Upper lobe of left lung (tissue), 6 donors: ENCODE results near the gene CTNNB1. TPM values are rescaled to one million over a fixed set of nuclear protein-coding genes. Genes with fewer than 3 reads are reported as not detected.

Experiments used
- ATAC-seq, 2 donors: fragments of 200-7000 bp; cut with Tn5 transposase; one replicate each; pipeline ENCODE4 v1.9.1; 2022; ENCODE audit warnings: mild to moderate bottlenecking in 2 of 2, moderate library complexity in 2 of 2; ENCODE audit not compliant: low FRiP score in 2 of 2
- DNase-seq, 2 donors: peaks; one replicate each; pipeline ENCODE4 v3.0.0-alpha.2; 2019 to 2020
- H3K27ac ChIP-seq, 4 donors: fragments of 200-600 bp; sonication (generic); one replicate each; pipeline ENCODE4 v1.5.1; 2016 to 2019
- H3K27me3 ChIP-seq, 4 donors: fragments of 200-600 bp; sonication (generic); one replicate each; pipeline ENCODE4 v1.5.1; 2017 to 2019
- H3K36me3 ChIP-seq, 4 donors: fragments of 200-600 bp; sonication (generic); one replicate each; pipeline ENCODE4 v1.5.1; 2016 to 2019
- H3K4me1 ChIP-seq, 4 donors: fragments of 200-600 bp; sonication (generic); one replicate each; pipeline ENCODE4 v1.5.1; 2018 to 2019
- H3K4me3 ChIP-seq, 4 donors: fragments of 200-600 bp; sonication (generic); one replicate each; pipeline ENCODE4 v1.5.1; 2017 to 2019; ENCODE audit warnings: mild to moderate bottlenecking in 2 of 4, moderate library complexity in 1 of 4
- H3K9me3 ChIP-seq, 4 donors: fragments of 200-600 bp; sonication (generic); one replicate each; pipeline ENCODE4 v1.5.1; 2018 to 2019
- CTCF ChIP-seq, 6 experiments: fragments of 450-650 bp in 4 of 6; fragments of 200-600 bp in 2 of 6; sonication (generic) in 2 of 6; IDR thresholded peaks; one replicate each; pipeline ENCODE4 v1.5.1; 2016 to 2019; ENCODE audit warnings: antibody characterized with exemption in 6 of 6
- EP300 ChIP-seq, 4 donors: sonication (generic); formaldehyde crosslinking; IDR thresholded peaks; one replicate each; pipeline ENCODE4 v1.5.1; 2017; ENCODE audit warnings: antibody characterized with exemption in 4 of 4, control low read depth in 2 of 4
- POLR2A ChIP-seq, 4 donors: fragments of 450-650 bp; IDR thresholded peaks; one replicate each; pipeline ENCODE4 v1.5.1; 2016 to 2017; ENCODE audit warnings: antibody characterized with exemption in 4 of 4, mild to moderate bottlenecking in 2 of 4
- POLR2AphosphoS5 ChIP-seq, 2 donors: sonication (generic); formaldehyde crosslinking; IDR thresholded peaks; one replicate each; pipeline ENCODE4 v1.5.1; 2017; ENCODE audit warnings: antibody characterized with exemption in 2 of 2
- WGBS, 2 donors: methylation state at CpG; one replicate each; pipeline ENCODE4 v1.1.5; 2017 to 2018; 5-methylcytosine and 5-hydroxymethylcytosine counted together
- total RNA-seq, 6 donors: library from RNA; depleted of rRNA in 4 of 6; stranded (reverse); fragments of >200 nt in 4 of 6; gene quantifications; one replicate each; pipeline versions ENCODE4 v1.1.0 to v1.2.1, GENCODE V29; 2016 to 2021
- donor health status: DM: no; HTN: no; CAD: no; lungs with moderate emphysema.
- donor health status: DM: no; HTN: yes; CAD: no; lungs with severe emphysema.

Gene CTNNB1
- total RNA-seq, 6 donors from 2014 or later, result 332 to 776 (median 412) TPM

- peak in 1 of 2 donors; percentile 36 for DNase-seq
- TF ChIP-seq POLR2AphosphoS5 (IDR thresholded peaks at IDR 0.05) (no peak), CTCF (IDR thresholded peaks at IDR 0.05) (no peak), EP300 (IDR thresholded peaks at IDR 0.05) (no peak), POLR2A (IDR thresholded peaks at IDR 0.05) (peak in 1 of 4 donors; percentile 68)
- 0 to 1% methylated on average over 7 of the region's 7 CpGs for WGBS, 2 donors
- Histone ChIP-seq H3K27ac (peak overlapping the region; percentile 98 to 100 (median 99)), H3K4me3 (peak overlapping the region; percentile 63 to 87 (median 78)), H3K4me1 (peaks cover 34 to 51% (median 44%) of the 10 kb centered on the region in 4 donors), H3K9me3 (no peaks in the 10 kb centered on the region), H3K27me3 (no peaks in the 10 kb centered on the region), H3K36me3 (no peaks in the 10 kb centered on the region)
- ATAC-seq, result peak in 1 of 2 donors; percentile 21
Observed at GRCh38 chr3:41200669-41201021, 1.3 kb downstream of the CTNNB1 start.

- TF ChIP-seq EP300 (IDR thresholded peaks at IDR 0.05) (no peak), CTCF (IDR thresholded peaks at IDR 0.05) (no peak), POLR2AphosphoS5 (IDR thresholded peaks at IDR 0.05) (no peak), POLR2A (IDR thresholded peaks at IDR 0.05) (no peak)
- peak overlapping the region in 2 of 4 donors; percentile 98 to 100 for H3K27ac ChIP-seq
- H3K27me3 ChIP-seq, result no peaks in the 10 kb centered on the region
- H3K4me3 ChIP-seq, result peak overlapping the region in 3 of 4 donors; percentile 9 to 86 (median 69)
- no peak for ATAC-seq
- no peaks in the 10 kb centered on the region for H3K9me3 ChIP-seq
- WGBS, 2 donors, result 31 to 34% methylated on average over 5 of the region's 5 CpGs
- H3K36me3 ChIP-seq, result no peaks in the 10 kb centered on the region
- no peak for DNase-seq
- H3K4me1 ChIP-seq, result peaks cover 49 to 67% (median 60%) of the 10 kb centered on the region in 4 donors
Observed at GRCh38 chr3:41202075-41202833, 2.9 kb downstream of the CTNNB1 start.

- peak in 1 of 2 donors; percentile 38 for DNase-seq
- Histone ChIP-seq H3K27ac (peak overlapping the region in 2 of 4 donors; percentile 98 to 100), H3K4me1 (peaks cover 55 to 74% (median 66%) of the 10 kb centered on the region in 4 donors), H3K4me3 (peak overlapping the region in 2 of 4 donors; percentile 9 to 69), H3K27me3 (no peaks in the 10 kb centered on the region), H3K9me3 (no peaks in the 10 kb centered on the region), H3K36me3 (no peaks in the 10 kb centered on the region)
- TF ChIP-seq EP300 (IDR thresholded peaks at IDR 0.05), result no peak
- peak in 1 of 6 experiments; percentile 5 for TF ChIP-seq CTCF (IDR thresholded peaks at IDR 0.05)
- ATAC-seq, result no peak
Observed at GRCh38 chr3:41202834-41203345, 3.6 kb downstream of the CTNNB1 start.

GRCh38 chr3:41204369-41204768 lies 5.1 kb downstream of the CTNNB1 start:
- Histone ChIP-seq H3K9me3 (no peaks in the 10 kb centered on the region), H3K36me3 (no peaks in the 10 kb centered on the region), H3K4me1 (peaks cover 65 to 82% (median 76%) of the 10 kb centered on the region in 4 donors), H3K27ac (no peak overlapping the region), H3K27me3 (no peaks in the 10 kb centered on the region), H3K4me3 (no peak overlapping the region)
- 66 to 88% methylated on average over 1 of the region's 1 CpG for WGBS, 2 donors
- ATAC-seq (no peak), DNase-seq (no peak)
- no peak for TF ChIP-seq EP300 (IDR thresholded peaks at IDR 0.05)
- TF ChIP-seq POLR2AphosphoS5 (IDR thresholded peaks at IDR 0.05), result no peak
- TF ChIP-seq CTCF (IDR thresholded peaks at IDR 0.05), result no peak
- TF ChIP-seq POLR2A (IDR thresholded peaks at IDR 0.05), result no peak
